ENCODE data around the gene PLA2G6.

The PLA2G6 gene

GRCh38 chr22:38214302-38215056 lies 32.8 kb upstream of the PLA2G6 start:
- no peak for DNase-seq

GRCh38 chr22:38213990-38214301 lies 32.3 kb upstream of the PLA2G6 start:
- no peak for DNase-seq

GRCh38 chr22:38213319-38213989 lies 31.8 kb upstream of the PLA2G6 start:
- no peak for DNase-seq

GRCh38 chr22:38212442-38212841 lies 30.8 kb upstream of the PLA2G6 start:
- no peak for DNase-seq

GRCh38 chr22:38211556-38211955 lies 29.9 kb upstream of the PLA2G6 start:
- no peak for DNase-seq

- no peak for DNase-seq
Observed at GRCh38 chr22:38208551-38208968, 26.9 kb upstream of the PLA2G6 start.

- DNase-seq = no peak
Observed at GRCh38 chr22:38207898-38208432, 26.3 kb upstream of the PLA2G6 start.

GRCh38 chr22:38205261-38206128 lies 23.9 kb upstream of the PLA2G6 start:
- DNase-seq = no peak

GRCh38 chr22:38204784-38205183 lies 23.2 kb upstream of the PLA2G6 start:
- no peak for DNase-seq

GRCh38 chr22:38203855-38204514 lies 22.4 kb upstream of the PLA2G6 start:
- no peak for DNase-seq

- no peak for DNase-seq
Observed at GRCh38 chr22:38203090-38203810, 21.6 kb upstream of the PLA2G6 start.

- no peak for DNase-seq
Observed at GRCh38 chr22:38202437-38203089, 20.9 kb upstream of the PLA2G6 start.

- peak; percentile 42 for DNase-seq
Observed at GRCh38 chr22:38201711-38202436, 20.2 kb upstream of the PLA2G6 start, which contains the start of gene MAFF. Gene MAFF, plus strand, starts transcription at chr22:38201994. Its CDS starts 11,860 bp downstream, at chr22:38213854.

GRCh38 chr22:38201371-38201710 lies 19.7 kb upstream of the PLA2G6 start:
- no peak for DNase-seq

- DNase-seq = no peak
Observed at GRCh38 chr22:38199826-38200559, 18.4 kb upstream of the PLA2G6 start.

GRCh38 chr22:38196791-38197419 lies 15.3 kb upstream of the PLA2G6 start:
- DNase-seq = no peak

- no peak for DNase-seq
Observed at GRCh38 chr22:38193580-38193979, 11.9 kb upstream of the PLA2G6 start.

- no peak for DNase-seq
Observed at GRCh38 chr22:38192475-38192863, 10.8 kb upstream of the PLA2G6 start.

GRCh38 chr22:38191731-38192474 lies 10.3 kb upstream of the PLA2G6 start:
- DNase-seq = no peak

Measured in NCI-H187 treated with DMSO at 0.1 percent for 48 hours (cell line).